NCI-H460 (cell line): ENCODE results near the gene HMX1. TPM values are rescaled to one million over a fixed set of nuclear protein-coding genes. Genes with fewer than 3 reads are reported as not detected.

Experiments used
- DNase-seq: peaks from one replicate; pipeline ENCODE4 v3.0.0-alpha.2; 2016; ENCODE audit warnings: low read depth; ENCODE audit errors: extremely low read depth
- total RNA-seq: library from RNA; depleted of rRNA; stranded (reverse); fragments of >200 nt; shearing (Covaris generic); gene quantifications from 2 replicates; pipeline ENCODE4 v1.2.3, GENCODE V29; 2014

Gene HMX1
- total RNA-seq, 1 experiment from 2014 or later: 0.20 TPM

- no peak for DNase-seq
These were observed 25.5 kb downstream of the HMX1 start for GRCh38 chr4:8846046-8846720.

GRCh38 chr4:8844976-8845690 is 26.5 kb downstream of the HMX1 start:
- no peak for DNase-seq

DNA sequence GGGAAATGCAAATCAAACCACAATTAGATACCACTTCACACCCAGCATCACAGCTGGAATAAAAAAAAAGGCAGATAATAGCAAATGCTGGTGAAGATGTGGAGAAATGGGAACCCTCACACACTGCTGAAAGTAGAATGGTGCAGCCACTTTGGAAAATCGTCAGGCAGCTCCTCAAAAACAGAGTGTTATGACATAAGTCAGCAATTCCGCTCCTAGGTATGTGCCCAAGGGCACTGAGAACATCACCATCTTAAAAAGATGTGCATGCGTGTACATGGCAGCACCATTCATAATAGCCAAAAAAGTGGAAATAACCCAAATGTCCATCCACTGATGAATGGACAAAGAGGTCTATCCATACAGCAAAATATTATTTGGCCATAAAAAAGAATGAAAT is 28.0 kb downstream of the HMX1 start:
- no peak for DNase-seq

GRCh38 chr4:8842614-8843013 is 29.0 kb downstream of the HMX1 start:
- DNase-seq: no peak

- no peak for DNase-seq
These were observed 29.9 kb downstream of the HMX1 start for GRCh38 chr4:8841678-8842268.

GRCh38 chr4:8840816-8841455 is 30.7 kb downstream of the HMX1 start:
- no peak for DNase-seq

- DNase-seq: no peak
These were observed 31.4 kb downstream of the HMX1 start for GRCh38 chr4:8840006-8840793.

DNA sequence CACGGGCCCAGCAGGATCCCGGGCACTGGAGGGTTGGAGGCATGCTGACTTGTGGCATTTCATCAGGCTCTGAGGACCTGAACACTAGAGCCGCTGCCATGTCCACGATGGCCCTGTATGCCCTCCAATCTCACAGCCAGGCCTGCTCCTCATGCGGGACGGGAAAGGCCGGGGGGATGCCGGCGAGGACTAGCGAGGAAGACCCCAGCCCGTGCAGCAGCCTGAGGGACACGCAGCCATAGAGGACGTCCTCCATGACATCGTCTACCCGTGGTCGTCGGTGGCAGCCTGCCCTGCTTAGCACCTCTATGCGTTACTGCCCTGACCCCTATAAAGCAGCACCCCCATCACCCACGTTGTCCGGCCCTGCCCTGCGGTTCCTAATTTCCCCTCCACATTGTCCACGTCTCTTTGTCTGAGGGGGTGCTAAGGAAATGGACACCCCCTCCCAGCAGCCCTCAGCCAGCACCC is 32.6 kb downstream of the HMX1 start:
- no peak for DNase-seq

DNA sequence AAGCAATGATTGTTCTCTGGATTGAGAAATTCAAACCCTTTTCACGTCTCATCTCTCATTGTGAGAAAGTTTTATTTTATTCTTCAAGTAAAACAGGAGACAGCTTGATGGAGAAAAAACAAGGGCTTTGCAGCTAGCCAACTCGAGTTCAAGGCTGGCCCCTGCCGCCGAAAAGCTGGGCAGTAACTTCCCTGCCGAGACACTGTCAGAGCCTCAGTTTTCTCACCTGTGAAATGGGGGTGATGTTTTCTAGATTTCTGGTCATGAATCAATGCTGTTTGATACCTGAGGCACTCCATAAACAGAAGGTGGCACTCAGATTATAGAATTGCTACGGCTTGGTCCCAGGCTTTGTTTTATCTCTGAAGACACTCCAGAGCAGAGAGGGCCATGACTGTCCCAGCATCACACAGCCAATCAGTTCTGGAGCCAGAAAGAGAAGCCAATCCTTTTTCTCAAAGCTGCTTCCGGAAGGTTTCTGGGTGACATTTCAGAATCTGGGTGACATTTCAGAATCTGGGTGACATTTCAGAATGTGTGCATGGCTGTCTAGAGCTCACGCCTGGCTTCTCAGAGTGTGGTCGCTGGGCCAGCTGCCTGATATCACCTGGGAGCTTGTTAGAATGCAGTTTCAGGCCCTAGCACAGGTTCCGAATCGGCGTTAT is 33.2 kb downstream of the HMX1 start:
- DNase-seq: no peak

GRCh38 chr4:8837181-8837841 is 34.3 kb downstream of the HMX1 start:
- DNase-seq: no peak

GRCh38 chr4:8836664-8837171 is 34.9 kb downstream of the HMX1 start:
- DNase-seq: no peak

- no peak for DNase-seq
These were observed 35.9 kb downstream of the HMX1 start for GRCh38 chr4:8835521-8836365.

GRCh38 chr4:8834681-8835220 is 36.9 kb downstream of the HMX1 start:
- no peak for DNase-seq

DNA sequence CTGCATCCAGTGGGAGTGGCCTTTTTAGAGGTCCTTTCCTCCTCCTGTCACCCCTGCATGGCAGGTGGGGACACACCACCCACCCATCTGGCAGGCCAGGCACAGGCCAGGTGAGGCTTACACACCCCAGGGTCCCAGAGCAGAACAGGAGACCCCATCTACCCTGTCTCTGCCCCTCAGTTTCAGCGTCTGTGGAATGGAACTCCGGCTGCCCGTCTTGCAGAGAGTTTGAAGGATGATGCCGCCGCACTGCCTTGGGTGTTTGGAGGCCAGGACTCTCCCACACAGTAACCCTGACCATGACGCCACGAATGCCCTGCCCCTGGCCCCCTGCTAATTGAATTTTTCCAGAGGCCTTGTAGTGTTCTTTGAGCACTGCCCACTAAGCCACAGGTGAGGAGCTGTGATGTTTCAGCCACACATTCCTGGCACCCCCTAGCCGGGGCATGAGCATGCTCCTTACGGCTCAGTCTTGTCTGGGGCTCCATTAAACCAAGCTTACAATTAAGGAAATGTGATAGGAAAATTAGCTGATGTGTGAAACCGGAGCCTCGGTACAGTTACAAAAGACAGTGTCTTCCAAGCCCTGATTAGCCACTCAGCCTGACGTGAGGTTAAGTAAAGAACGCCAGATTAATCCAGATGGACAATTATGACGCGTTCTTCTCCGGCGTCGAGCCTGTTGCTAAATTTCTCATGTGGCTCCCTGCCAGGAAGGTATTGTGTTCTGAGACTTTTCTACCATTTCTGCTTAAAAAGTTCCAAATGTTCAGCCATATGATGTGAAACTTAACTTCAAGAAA is 39.3 kb downstream of the HMX1 start:
- DNase-seq: no peak

DNA sequence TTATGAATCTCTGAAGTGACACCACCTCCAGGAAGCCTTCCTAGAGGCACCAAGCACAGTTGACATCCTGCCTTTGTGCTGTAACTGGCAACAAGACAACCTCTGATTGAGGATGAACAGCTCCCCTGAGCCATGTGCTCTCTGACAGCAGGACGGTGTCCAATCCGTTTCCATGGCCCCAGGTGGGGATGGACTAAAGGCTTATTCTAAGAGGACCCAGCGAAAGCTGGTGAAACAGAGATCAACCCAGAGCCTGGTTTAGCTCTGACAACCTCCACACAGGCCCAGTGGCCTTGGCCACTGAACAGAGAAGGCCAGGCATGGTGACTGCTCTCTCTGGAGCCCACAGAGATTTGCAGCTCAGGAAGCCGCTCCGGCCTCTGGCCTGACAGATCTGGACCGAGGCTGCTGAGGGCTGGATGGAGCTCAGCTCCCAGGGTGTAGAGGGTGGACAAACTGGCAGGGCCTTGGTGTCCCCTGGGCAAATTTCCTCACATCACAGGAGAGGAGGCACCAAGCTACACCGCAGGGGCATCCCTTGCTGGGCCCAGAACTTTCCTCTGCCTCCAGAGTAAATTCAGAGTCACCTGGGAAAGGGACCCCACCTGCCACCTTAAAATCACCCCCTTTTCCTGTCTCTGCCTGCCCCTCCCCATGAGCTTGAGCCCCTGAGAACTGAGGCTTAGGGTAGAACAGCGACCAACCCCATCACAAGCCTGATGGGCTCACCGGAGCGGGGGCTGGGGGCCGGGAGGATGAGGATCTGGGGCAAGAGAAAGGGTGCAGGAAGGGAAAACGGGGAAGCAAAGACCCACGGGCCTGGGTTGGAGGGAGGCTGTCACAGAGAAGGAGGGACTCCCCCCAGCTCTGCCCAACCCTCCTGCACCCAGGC is 40.2 kb downstream of the HMX1 start:
- DNase-seq: no peak

- DNase-seq: no peak
These were observed 40.9 kb downstream of the HMX1 start for GRCh38 chr4:8830611-8831200.
